ENCODE results near the gene ATP13A5.

GRCh38 chr3:193313061-193313958, 65.2 kb downstream of the ATP13A5 start:
- TF ChIP-seq EZH2 (IDR thresholded peaks at IDR 0.05; ENCODE audit: insufficient read depth, poor library complexity, severe bottlenecking) (no peak), EZH2phosphoT487 (IDR thresholded peaks at IDR 0.05; ENCODE audit: insufficient read depth, low read depth) (no peak)
